ENCODE measurements around the gene ADAMTS2.

Gene ADAMTS2

DNA sequence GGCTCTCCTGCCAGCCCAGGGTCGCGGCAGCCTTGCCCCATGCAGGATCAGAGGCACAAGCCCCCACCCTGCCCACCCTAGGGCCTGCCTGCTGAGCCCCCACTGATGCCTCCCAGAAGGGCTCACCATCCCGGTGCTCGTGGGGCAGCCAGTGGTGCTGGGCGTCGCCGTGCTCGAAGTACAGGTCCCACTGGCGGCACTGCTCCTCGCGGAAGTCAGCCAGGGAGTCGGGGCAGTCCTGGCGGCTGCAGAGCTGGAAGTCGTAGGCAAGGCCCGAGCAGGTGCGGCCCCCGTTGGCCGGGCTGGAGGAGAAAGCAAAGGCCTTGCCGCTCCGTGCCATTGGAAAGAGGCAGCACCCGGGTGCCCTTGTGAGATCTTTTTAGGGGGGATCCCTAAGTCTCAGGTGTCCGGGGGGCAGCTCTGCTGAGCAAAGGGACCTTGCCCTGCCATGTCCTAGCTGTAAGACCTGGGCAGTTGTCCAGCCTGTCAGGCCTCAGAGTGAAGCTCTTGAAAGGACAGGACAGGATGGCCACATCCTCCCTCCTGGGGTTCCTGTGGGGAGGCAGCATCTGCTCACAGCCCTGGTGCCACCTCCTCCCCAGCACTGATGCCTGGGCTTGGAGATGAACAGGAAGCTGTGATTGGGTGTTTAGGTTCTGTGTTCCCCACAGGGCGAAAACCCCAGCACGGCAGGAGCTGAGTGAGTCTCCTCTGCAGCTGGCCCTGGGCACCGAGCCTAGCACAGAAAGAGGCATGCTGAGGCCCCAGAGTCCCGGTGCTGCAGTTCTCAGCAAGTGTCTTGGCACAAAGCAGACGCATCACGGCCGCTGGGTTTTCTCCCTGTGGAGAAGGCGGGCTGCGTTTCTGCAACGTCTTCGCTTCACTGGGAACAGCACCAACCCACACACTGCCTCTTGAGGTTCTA, 207.4 kb downstream of the ADAMTS2 start:
- DNase-seq (ENCODE audit: low read depth) = no peak

DNA sequence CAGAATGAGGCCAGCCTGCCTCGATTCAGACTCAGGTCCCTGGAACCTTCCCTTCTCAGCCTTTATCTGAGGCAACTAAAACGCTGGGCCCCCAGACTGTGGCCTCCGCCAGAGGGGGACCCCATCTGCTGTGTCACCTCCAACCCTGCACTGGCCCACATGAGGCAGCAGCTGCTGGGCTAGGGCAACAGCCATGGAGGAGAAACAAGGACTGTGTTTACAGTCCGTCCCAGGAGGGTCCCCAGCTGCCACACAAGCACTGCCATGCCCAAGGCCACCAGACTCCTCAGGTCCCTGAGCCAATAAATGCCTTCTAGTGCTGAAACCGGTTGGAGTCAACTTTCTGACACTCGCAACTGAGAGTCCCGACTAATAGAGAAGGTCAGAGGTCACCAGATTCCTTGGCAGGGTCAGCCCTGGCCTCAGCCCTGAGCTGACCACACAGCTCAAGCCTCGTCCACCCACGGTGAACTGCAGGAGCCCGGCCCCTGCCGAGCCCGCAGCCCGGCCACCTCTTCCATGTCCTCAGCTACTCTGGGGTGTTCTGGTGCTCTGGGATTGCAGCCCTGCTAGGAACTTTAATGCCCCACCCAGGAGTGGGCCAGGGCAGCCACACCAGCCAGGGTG, 208.1 kb downstream of the ADAMTS2 start:
- DNase-seq (ENCODE audit: low read depth) = no peak

DNA sequence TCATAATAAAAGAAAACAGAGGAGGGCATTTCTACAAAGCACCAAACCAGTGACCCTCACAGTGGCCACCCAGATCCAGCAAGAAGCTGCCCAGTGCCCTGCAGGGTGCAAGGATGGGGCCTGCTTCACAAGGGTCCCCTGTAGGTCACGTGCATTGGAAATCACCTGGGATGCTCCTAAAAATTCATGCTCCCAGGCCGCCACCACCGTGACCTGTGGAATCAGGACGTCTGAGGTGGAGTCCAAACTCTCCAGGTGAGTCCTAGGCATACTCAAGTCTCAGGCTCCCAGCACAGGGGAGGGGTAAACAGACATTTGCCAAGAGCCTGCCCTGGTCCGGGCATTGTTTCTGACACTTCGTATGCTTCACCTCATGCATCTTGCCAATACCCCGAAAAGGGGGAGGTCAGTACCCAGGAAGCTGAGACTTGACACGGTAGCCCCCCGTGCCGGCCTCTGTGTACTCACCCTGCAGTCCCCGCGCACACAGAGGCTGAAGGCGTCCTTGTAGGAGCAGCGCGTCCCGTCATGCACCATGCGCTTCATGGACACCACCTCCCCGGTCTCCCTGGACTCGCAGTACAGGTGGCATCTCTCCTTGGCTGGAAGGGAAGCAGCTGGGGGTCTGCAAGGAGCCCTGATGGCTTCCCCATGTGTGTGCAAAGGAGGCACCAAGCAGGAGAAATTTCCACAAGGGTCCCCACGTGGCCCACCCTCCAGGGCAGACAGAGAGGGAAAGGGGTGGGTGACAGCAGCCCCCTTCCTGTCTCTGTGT, 209.6 kb downstream of the ADAMTS2 start:
- DNase-seq (ENCODE audit: low read depth) = no peak

DNA sequence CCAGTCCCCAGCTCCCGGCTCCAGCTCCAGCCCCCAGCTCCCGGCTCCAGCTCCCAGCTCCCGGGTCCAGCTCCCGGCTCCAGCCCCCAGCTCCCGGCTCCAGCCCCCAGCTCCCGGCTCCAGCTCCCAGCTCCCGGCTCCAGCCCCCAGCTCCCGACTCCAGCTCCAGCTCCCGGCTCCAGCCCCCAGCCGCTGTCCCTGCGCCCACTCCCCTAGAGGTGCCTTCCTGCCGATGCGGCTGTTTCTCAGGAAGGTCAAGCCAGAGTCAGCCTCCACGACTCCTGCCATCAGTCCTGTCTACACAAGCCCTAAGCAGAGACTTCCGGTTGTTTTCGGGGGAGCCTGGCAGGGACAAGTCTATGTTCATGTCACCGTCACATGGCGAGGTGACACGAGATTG, 210.3 kb downstream of the ADAMTS2 start:
- no peak for DNase-seq (ENCODE audit: low read depth)

DNA sequence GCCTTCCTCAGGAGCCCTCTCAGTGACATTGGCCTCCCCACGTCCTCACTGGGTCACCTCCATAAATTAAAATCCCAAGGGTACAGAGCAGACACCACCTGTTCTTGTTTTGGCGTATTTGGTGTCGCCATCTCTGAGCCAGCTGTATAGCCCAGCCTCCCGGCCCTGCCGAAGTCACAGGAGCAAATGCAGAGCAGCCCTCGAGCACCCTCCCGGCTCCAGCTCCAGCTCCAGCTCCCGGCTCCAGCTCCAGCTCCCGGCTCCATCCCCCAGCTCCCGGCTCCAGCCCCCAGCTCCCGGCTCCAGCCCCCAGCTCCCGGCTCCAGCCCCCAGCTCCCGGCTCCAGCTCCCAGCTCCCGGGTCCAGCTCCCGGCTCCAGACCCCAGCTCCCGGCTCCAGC, 210.8 kb downstream of the ADAMTS2 start:
- DNase-seq (ENCODE audit: low read depth) = no peak

DNA sequence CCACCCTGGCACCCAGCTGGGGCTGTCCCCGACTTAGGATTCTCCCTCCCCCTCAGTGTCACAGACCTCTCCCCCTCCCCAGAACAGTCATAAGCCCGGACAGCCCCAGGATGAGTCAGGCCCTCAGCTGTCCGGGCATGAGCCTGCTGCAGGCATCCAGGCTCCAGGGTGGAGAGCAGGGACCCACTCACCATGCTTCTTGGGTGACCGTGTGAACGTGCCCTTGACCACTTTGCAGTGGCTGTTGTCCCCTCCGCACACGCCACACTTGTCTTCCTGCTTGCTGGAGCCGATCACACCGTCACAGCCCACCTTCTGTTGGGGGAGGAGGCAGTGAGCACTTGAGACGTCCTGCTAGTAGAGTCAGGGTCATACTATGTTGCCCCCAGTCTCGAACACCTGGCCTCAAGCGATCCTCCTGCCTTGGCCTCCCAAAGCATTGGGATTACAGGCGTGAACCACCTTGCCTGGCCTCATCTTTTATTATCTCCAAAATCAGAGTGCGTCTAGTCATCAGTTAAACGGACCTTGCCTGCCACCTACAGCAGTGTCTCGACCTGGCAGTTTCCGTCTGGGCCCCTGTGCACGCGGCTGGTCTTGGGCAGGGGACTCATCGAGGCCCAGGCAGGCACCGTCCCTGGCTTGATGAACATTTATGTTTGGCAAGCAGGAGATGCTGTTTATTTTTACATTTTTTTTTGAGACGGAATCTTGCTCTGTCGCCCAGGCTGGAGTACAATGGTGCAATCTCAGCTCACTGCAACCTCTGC, 212.5 kb downstream of the ADAMTS2 start:
- DNase-seq (ENCODE audit: low read depth) = no peak

DNA sequence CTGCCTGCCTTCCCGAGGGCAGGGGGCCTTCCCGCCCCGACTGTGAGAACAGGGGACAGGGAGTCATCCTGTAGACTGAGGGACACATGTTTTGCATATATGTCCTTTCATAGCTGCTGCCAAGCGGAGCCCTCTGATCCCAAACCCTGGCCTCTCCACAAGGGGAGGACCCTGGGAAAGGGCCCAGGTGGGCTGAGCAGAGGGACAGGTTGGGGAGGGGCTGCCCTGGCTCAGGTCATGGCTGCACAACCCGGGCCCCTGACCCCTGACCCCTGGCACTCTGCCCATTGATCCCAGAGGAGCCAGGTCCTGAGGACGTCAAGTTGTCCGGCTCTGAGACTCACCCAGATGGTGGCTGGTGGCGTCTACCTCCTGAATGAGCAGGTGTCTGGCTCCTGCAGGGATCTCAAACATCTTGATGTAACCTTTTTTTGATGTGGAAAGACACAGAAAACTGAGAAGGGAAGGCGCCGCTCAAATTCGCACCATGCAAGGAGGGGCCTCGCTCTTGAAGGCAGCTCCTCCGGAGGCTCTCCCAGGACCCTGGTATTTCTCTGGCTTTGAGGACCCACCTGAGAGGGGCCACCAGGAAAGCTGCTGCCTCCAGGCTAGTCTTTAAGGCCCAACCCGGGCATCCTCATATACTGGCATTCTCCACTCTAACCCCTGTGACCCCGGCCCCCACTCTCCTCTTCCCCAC, 213.2 kb downstream of the ADAMTS2 start:
- DNase-seq (ENCODE audit: low read depth) = no peak

DNA sequence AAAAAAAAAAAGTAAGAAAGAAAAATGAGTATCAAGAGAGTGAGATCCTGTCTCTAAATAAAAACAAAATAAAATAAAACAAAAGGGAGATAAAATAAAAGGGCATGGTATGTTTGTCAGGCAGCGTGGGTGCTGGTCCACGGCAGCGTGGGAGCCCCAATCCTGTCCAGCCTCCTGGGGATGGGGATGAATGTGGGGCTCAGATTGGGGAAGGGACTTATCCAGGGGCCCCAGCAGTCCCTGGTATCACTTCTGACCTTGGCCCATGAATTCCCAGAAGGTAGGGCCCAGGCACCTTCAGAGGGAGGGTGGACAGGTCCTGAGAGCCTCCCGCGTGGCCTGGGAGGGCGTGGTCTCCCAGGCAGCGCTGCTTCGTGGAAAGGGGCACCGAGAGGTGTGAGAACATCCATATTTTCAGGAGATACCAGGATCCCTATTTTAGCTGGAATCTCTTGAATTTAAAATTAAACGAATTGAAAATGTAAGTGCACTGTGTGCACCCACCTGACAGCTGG, 213.9 kb downstream of the ADAMTS2 start:
- no peak for DNase-seq (ENCODE audit: low read depth)

DNA sequence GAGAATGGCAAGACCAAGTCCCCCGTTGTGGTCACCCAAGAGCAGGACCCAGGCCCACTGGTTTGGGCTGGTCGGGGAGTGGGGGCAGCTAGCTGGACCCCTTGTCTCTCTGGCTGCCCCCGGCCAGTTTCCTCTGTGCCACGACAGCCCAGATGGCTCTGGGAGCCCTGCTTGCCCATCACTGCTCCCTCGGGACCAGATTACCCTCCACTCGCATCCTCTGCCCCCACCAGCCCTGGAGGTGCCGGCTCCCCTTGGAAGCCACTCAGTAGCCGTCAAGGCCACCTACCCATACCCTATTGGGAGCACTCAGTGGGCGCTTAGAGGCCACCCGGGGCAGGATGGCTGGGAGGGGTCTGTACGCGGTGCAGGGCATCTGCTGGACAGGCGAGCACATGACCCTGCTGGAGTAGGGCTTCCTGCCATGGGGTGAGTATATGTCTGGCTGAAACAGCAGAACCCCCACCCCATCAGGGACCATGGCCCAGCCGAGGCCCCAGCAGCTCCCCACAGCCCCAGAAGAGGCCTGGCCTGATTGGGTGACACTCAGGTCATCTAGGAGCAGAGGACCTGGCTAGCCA, 215.1 kb downstream of the ADAMTS2 start:
- DNase-seq (ENCODE audit: low read depth) = no peak

DNA sequence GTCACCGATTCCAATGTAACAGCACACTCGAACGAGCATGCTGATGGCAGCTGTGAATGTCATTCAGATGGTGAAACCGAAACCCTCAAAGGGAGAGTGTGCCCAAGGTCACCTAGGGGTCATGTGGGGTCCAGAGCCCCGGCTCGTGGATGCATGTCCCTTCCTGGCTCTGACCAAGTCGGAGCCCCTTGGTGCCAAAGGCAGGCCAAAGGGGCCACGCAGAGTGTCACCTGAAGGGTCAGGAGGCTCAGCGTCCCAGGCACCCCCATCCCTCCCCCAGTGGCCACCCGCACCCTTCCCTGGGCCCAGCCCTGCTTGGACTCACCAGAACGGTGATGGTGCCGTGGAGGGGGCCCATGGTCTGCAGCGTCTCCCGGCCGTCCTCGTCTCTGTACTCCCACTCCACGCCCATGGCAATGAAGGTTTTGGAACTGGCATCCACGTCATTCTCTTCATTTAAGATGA, 215.6 kb downstream of the ADAMTS2 start:
- DNase-seq (ENCODE audit: low read depth) = no peak

DNA sequence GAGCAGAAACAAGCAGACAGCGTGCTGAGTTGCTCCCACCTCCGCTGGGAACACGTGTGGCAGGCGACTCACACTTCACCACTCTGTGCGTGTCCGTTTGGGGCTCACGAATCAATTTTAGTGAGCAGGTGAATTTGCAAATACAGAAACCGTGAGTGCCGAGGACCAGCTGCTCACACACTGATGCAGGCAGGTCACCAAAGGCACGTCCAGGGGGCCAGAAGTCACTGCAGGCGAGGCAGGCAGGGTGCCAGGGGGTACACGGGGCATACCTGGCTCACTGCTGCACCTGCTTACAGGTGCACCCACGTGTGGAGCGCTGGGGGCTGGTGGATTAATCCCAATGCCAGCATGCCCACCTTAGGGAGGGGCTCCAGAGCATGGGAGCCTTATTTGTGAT, 216.3 kb downstream of the ADAMTS2 start:
- no peak for DNase-seq (ENCODE audit: low read depth)

DNA sequence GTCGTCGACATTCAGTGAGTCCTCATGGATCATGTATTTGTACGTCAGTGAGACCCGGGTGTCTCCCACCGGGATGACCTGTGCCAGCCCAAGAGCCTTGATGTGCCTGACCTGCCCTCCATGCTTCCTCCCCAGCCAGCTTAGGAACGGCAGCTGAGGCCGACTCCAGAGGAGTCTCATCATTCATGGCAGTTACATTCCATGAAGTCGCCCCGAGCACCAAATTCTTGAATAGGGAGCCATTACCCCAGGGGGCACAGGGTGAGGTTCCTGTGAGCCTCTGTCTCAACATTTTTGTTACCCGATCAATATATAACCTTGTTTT, 217.3 kb downstream of the ADAMTS2 start:
- no peak for DNase-seq (ENCODE audit: low read depth)

DNA sequence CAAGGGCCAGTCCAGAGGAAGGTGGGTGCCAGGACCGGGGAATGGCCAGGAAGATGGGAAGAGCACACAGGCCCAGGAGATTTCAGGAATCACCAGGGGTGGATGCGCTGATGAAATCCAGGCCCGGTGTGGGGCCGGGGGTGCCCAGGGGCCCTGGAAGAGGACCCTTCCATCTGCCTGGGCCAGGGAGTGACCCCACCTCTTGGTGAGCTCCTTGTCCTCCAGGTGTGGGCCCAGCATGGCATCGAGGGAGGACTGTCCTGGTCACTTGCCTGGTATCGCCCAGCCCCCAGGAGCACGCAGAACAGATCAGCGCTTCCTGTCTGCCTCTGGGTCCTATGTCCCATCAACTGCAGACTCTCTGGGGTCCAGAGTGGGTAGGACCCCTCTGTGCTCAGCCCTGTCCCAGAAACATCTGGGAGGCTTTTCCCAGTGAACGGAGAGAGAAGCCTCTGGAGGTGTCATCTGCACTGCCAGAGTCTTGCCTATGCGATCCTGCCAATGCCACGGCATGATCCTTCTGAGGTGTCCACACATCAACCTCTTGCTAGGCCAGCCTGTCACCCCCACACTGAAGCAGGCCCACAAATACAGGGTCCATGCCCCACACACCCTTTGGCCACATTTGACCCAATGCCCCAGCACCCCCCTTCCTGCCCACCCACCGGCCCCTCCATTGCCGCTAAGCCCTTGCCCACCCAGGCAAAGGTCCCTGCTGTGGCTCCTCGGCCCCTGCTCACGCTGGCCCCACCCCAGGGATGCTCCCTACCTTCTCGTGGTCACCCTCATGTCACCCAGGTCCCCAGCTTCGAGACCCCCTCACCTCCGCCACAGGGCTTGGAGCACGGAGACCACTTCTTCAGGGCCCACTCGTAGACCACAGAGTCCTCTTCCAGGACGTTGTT, 217.9 kb downstream of the ADAMTS2 start:
- DNase-seq (ENCODE audit: low read depth) = no peak

DNA sequence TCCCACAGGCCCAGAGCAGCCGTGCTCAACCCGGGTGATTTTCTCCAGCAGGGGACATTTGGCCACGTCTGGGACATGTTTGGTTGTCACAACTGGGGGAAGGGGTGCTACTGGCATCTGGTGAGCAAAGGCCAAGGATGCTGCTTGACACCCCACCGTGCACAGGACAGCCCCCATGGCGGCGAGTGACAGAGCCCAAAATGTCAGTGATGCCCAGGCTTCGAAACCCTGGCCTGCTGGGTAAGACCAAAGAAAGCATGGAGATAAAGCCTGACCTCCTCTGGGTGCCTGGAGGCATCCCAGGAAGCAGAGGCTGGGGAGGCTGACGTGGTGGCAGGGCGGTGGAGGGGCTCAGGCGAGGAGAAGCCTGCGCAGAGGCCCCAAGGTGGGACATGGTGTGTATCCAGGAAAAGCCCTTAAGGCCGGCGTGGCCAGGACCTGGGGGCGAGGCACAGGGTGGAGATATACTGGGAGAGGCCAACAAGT, 218.7 kb downstream of the ADAMTS2 start:
- no peak for DNase-seq (ENCODE audit: low read depth)

DNA sequence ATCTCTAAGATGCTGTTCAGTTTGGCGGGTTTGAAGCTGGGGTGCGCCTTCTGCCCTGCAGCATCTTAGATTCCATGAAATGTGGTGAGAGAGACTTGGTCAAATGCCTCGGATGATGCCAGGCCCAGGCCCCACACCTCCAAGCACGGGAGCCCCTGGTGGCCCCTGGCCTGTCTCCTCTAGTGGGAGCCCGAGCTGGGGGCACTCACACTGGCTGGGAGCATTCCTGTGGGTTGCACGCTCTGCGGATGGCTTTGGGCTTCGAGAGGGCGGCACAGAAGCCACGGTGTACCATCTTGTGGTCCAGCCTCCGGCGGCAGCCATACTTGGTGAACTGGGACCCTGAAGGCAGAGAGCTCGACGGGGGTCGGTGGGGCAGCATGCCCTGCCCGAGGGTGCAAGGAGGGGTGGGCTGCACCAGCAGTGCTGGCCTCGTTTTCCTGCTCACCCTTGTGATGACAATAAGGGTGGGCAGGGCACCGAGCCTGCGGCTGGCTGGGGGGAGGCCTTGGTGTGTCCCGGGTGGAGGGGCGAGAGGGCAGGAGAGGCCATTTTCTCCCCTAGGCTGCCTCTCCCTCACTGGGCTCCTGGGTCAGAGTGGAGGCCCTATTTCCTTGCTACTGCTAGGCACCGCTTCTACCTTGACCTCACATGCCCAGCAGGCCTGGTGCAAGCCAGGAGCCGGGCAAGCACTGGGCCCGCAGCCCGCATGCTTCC, 219.3 kb downstream of the ADAMTS2 start:
- DNase-seq (ENCODE audit: low read depth) = no peak

DNA sequence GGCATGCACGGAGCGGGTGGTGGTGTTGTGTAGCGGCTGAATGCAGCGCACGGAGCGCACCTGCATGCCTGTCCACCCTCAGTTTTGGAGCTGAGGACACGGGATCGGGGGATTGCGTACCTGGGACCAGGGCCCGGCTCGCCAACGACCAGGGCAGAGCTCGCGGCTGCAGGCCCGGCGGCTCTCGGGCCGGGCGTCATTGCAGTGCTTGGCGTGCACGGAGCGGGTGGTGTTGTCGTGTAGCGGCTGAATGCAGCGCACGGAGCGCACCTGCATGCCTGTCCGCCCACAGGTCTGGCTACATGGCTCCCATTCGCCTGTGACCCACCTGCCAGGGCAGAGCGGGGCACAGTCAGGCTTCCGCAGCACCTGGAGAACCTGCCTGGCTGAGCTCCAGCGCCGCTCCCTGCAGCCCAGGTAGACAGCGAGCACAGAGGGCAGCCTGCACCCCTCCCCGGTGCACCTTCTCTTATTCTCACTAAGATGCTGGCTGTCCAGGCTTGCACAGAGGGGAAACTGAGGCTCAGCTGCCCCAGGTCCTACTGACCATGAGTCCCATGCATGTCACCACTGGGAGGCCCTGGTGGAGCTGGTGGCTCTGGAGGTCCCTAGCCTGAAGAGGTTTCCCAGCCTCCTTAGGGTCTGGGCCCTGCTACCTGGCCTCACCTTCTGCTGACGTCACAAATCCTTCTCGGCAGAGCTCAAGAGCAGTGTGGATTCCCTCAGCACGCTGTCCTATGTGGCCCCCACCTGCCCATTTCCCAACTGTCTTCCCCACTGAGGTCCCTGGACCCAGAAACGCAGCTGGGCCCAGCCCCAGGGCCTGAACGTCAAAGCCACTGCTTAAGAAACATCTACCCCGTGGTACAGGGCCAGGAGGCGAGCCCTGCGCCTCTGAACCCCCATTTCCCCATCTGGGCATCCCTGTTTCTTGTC, 220.1 kb downstream of the ADAMTS2 start:
- no peak for DNase-seq (ENCODE audit: low read depth)

DNA sequence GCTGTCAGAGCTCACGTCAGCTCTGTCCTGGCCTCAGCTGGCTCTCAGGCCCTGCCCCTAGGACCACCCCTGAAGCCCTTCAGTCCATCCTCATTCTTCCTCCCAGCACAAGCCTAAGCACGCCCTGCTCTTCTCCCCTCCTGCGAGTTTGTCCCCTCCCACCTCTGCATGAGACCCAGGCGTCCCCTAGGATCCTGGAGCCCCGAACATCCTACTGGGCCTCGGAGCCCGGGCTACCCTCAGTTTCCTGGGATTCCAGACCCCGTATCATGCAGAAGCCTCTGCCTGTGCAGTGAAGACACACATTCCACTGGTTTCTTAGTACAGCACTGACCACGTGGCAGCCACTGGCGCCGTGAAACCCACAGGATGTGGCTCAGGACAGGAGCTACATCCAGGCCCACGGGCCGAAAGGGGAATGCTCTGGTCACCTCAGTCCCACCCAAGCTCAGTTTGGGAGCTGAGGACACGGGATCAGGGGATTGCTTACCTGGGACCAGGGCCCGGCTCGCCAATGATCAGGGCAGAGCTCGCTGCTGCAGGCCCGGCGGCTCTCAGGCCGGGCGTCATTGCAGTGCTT, 220.9 kb downstream of the ADAMTS2 start:
- DNase-seq (ENCODE audit: low read depth) = no peak

All from HS-5 (cell line).